Vagina (tissue), 2 donors: ENCODE results near the gene DPYSL3.

ENCODE experiments used
- POLR2A ChIP-seq, 2 donors: fragments of 450-650 bp; IDR thresholded peaks; one replicate each; pipeline ENCODE4 v1.6.1; 2017; ENCODE audit warnings: antibody characterized with exemption in 2 of 2, mild to moderate bottlenecking in 2 of 2, moderate library complexity in 2 of 2
- POLR2AphosphoS5 ChIP-seq, 2 donors: sonication (generic); formaldehyde crosslinking; IDR thresholded peaks; one replicate each; pipeline ENCODE4 v1.9.0; 2017; ENCODE audit warnings: antibody characterized with exemption in 2 of 2, mild to moderate bottlenecking in 2 of 2, low read depth in 1 of 2; ENCODE audit not compliant: insufficient read depth in 1 of 2
- TF ChIP-seq, protein P1 (sequence below), 3 experiments: fragments of 450-650 bp in 2 of 3; fragments of 200-600 bp in 1 of 3; sonication (generic) in 1 of 3; IDR thresholded peaks; one replicate each; pipeline ENCODE4 v1.5.1; 2017 to 2019; ENCODE audit warnings: antibody characterized with exemption in 3 of 3, mild to moderate bottlenecking in 2 of 3, moderate library complexity in 2 of 3

GRCh38 chr5:147408980-147409379, 100.9 kb downstream of the DPYSL3 start:
- TF ChIP-seq, protein P1, sequence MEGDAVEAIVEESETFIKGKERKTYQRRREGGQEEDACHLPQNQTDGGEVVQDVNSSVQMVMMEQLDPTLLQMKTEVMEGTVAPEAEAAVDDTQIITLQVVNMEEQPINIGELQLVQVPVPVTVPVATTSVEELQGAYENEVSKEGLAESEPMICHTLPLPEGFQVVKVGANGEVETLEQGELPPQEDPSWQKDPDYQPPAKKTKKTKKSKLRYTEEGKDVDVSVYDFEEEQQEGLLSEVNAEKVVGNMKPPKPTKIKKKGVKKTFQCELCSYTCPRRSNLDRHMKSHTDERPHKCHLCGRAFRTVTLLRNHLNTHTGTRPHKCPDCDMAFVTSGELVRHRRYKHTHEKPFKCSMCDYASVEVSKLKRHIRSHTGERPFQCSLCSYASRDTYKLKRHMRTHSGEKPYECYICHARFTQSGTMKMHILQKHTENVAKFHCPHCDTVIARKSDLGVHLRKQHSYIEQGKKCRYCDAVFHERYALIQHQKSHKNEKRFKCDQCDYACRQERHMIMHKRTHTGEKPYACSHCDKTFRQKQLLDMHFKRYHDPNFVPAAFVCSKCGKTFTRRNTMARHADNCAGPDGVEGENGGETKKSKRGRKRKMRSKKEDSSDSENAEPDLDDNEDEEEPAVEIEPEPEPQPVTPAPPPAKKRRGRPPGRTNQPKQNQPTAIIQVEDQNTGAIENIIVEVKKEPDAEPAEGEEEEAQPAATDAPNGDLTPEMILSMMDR (IDR thresholded peaks at IDR 0.05) = no peak
- TF ChIP-seq POLR2AphosphoS5 (IDR thresholded peaks at IDR 0.05; ENCODE audit: insufficient read depth in 1 of 2, low read depth in 1 of 2) (no peak), POLR2A (IDR thresholded peaks at IDR 0.05) (no peak)
